A673 (cell line): ENCODE data around the gene AOPEP. TPM values are rescaled to one million over a fixed set of nuclear protein-coding genes. Genes with fewer than 3 reads are reported as not detected.
A peak's percentile ranks its signal among the peaks of the same experiment; 100 is the strongest.

Experiments used
- BruUV-seq: library from RNA; stranded (reverse); fragments of 400-500 nt; replicated peaks from 2 replicates; lab custom pipeline; 2021; lab: Mats Ljungman, UMichigan
- CTCF ChIA-PET: fragments of 300-600 bp; sonication (Branson Sonifier 250); formaldehyde crosslinking; loops from one replicate; lab custom pipeline; 2022; ENCODE audit warnings: antibody characterized with exemption; lab: Charles Lee
- POLR2A ChIA-PET: fragments of 300-600 bp; sonication (Branson Sonifier 250); formaldehyde crosslinking; loops from one replicate; lab custom pipeline; 2022; ENCODE audit warnings: antibody characterized with exemption; ENCODE audit not compliant: low non-redundant PET; lab: Charles Lee
- DNase-seq: peaks from one replicate; pipeline ENCODE4 v3.0.0-alpha.2; 2015; ENCODE audit warnings: low spot score
- H3K27ac ChIP-seq: fragments of 200-600 bp; sonication (generic); 2 replicates; pipeline ENCODE4 v1.5.1; 2016; ENCODE audit warnings: mixed run types, low read depth, mild to moderate bottlenecking, mixed read lengths, antibody characterized with exemption, low read length; ENCODE audit not compliant: poor library complexity, severe bottlenecking
- H3K27me3 ChIP-seq: fragments of 200-600 bp; sonication (generic); replicated peaks from 2 replicates; pipeline ENCODE4 v1.6.1; 2017; ENCODE audit warnings: mixed run types, low read depth, mild to moderate bottlenecking, mixed read lengths, antibody characterized with exemption, low read length; ENCODE audit not compliant: insufficient read depth, poor library complexity
- H3K36me3 ChIP-seq: fragments of 200-600 bp; sonication (generic); 2 replicates; pipeline ENCODE4 v1.6.1; 2016; ENCODE audit warnings: mixed run types, mild to moderate bottlenecking, mixed read lengths, antibody characterized with exemption, low read length; ENCODE audit not compliant: insufficient read depth, poor library complexity, severe bottlenecking
- H3K4me1 ChIP-seq: fragments of 200-600 bp; sonication (generic); 2 replicates; pipeline ENCODE4 v1.6.1; 2017; ENCODE audit warnings: mixed run types, mild to moderate bottlenecking, mixed read lengths, antibody characterized with exemption, low read length; ENCODE audit not compliant: insufficient read depth, poor library complexity, severe bottlenecking
- H3K4me3 ChIP-seq: fragments of 200-600 bp; sonication (generic); 2 replicates; pipeline ENCODE4 v1.5.1; 2016; ENCODE audit warnings: low read depth, mixed run types, mild to moderate bottlenecking, mixed read lengths, low read length; ENCODE audit not compliant: poor library complexity, severe bottlenecking
- H3K9me3 ChIP-seq: fragments of 200-600 bp; sonication (generic); 2 replicates; pipeline ENCODE4 v1.6.1; 2016; ENCODE audit warnings: mixed run types, low read depth, mild to moderate bottlenecking, mixed read lengths, antibody characterized with exemption, low read length; ENCODE audit not compliant: poor library complexity, severe bottlenecking
- CTCF ChIP-seq: fragments of 300-800, 200-600 bp; sonication (generic); conservative IDR thresholded peaks from 2 replicates; pipeline ENCODE4 v1.5.1; 2017; ENCODE audit warnings: low read depth, mild to moderate bottlenecking, antibody characterized with exemption, low read length, moderate library complexity, mixed read lengths
- EZH2 ChIP-seq: fragments of 200-600 bp; sonication (generic); IDR thresholded peaks from 2 replicates; pipeline ENCODE4 v1.6.1; 2017; ENCODE audit warnings: borderline replicate concordance, low read depth, mild to moderate bottlenecking, mixed read lengths, antibody characterized with exemption, low read length; ENCODE audit not compliant: poor library complexity, severe bottlenecking
- intact Hi-C: fragments of 100-400 bp; cut with micrococcal nuclease; formaldehyde crosslinking; loops from one replicate; pipeline ENCODE4 v1.10.0; 2022; ENCODE audit not compliant: unreplicated experiment
- total RNA-seq: library from RNA; stranded (reverse); gene quantifications from 2 replicates; pipeline ENCODE4 v1.2.3, GENCODE V29; 2021

Gene AOPEP
- total RNA-seq, 1 experiment from 2014 or later: 17.5 TPM

- no TSS peak for BruUV-seq
- H3K27ac ChIP-seq: no peak overlapping the region
- TF ChIP-seq EZH2 (no peak), CTCF (no peak)
- H3K4me3 ChIP-seq: no peak overlapping the region
- H3K27me3 ChIP-seq: no peaks in the 10 kb centered on the region
- no peaks in the 10 kb centered on the region for H3K9me3 ChIP-seq
- ChIA-PET POLR2A (no interaction called here), CTCF (interaction anchor here (0.6 kb wide), 1 partner anchor 256 kb away, joined by 3 read pairs; no protein-coding TSS in a partner anchor)
- H3K4me1 ChIP-seq: peaks cover 5% of the 10 kb centered on the region
- no peak for DNase-seq
- H3K36me3 ChIP-seq: no peaks in the 10 kb centered on the region
- intact Hi-C loops: no loop called here
Observed at GRCh38 chr9:94946256-94946655, 219.8 kb downstream of the AOPEP start.

GRCh38 chr9:94948567-94949235 is 222.2 kb downstream of the AOPEP start:
- TF ChIP-seq EZH2: no peak
- no peak for TF ChIP-seq CTCF
- CTCF ChIA-PET: no interaction called here
- Histone ChIP-seq H3K36me3 (no peaks in the 10 kb centered on the region), H3K27ac (no peak overlapping the region), H3K4me3 (no peak overlapping the region), H3K27me3 (no peaks in the 10 kb centered on the region), H3K9me3 (no peaks in the 10 kb centered on the region), H3K4me1 (peaks cover 5% of the 10 kb centered on the region)
- POLR2A ChIA-PET: no interaction called here
- DNase-seq: no peak
- intact Hi-C loops: no loop called here
- no TSS peak for BruUV-seq

GRCh38 chr9:94949370-94949769 is 222.9 kb downstream of the AOPEP start:
- H3K36me3 ChIP-seq: no peaks in the 10 kb centered on the region
- BruUV-seq: no TSS peak
- H3K27ac ChIP-seq: no peak overlapping the region
- POLR2A ChIA-PET: no interaction called here
- intact Hi-C loops: no loop called here
- H3K4me1 ChIP-seq: peaks cover 5% of the 10 kb centered on the region
- no peaks in the 10 kb centered on the region for H3K27me3 ChIP-seq
- no peaks in the 10 kb centered on the region for H3K9me3 ChIP-seq
- CTCF ChIA-PET: no interaction called here
- no peak for TF ChIP-seq CTCF
- no peak for TF ChIP-seq EZH2
- DNase-seq: peak; percentile 23
- H3K4me3 ChIP-seq: no peak overlapping the region
